Gastrocnemius medialis (tissue), 4 donors: ENCODE measurements around the gene SH2D1B. TPM values are rescaled to one million over a fixed set of nuclear protein-coding genes. Genes with fewer than 3 reads are reported as not detected.

Experiments
- ATAC-seq, 2 donors: fragments of 150-250 bp; one replicate each; pipeline ENCODE4 v1.9.1; 2016
- DNase-seq, 2 donors: peaks; one replicate each; pipeline ENCODE4 v3.0.0-alpha.2; 2019
- H3K27ac ChIP-seq, 4 donors: fragments of 200-600 bp; sonication (generic); 1 replicate in 1 of 4; 2 replicates in 3 of 4; pipeline ENCODE4 v1.5.1; 2016 to 2018; ENCODE audit warnings: mild to moderate bottlenecking in 2 of 4, moderate library complexity in 1 of 4
- H3K27me3 ChIP-seq, 3 donors: fragments of 200-600 bp; sonication (generic) in 2 of 3; 1 replicate in 1 of 3; 2 replicates in 2 of 3; pipeline versions ENCODE4 v1.5.1 to v1.6.0; 2016 to 2019; ENCODE audit warnings: mild to moderate bottlenecking in 1 of 3, moderate library complexity in 1 of 3
- H3K36me3 ChIP-seq, 2 donors: fragments of 200-600 bp; sonication (generic) in 1 of 2; one replicate each; pipeline ENCODE4 v1.5.1; 2017 to 2018
- H3K4me1 ChIP-seq, 2 donors: fragments of 200-600 bp; sonication (generic) in 1 of 2; one replicate each; pipeline ENCODE4 v1.5.1; 2016 to 2017; ENCODE audit warnings: mild to moderate bottlenecking in 2 of 2
- H3K4me3 ChIP-seq, 4 donors: fragments of 200-600 bp; sonication (generic) in 3 of 4; 1 replicate in 1 of 4; 2 replicates in 3 of 4; pipeline ENCODE4 v1.5.1; 2016 to 2019; ENCODE audit warnings: mild to moderate bottlenecking in 2 of 4
- H3K9me3 ChIP-seq, 3 donors: fragments of 200-600 bp; sonication (generic) in 2 of 3; 1 replicate in 1 of 3; 2 replicates in 2 of 3; pipeline ENCODE4 v1.5.1; 2016 to 2019
- CTCF ChIP-seq, 5 experiments: fragments of 450-650 bp in 3 of 5; fragments of 200-600 bp in 2 of 5; sonication (generic) in 2 of 5; IDR thresholded peaks in 4 of 5; conservative IDR thresholded peaks in 1 of 5; 1 replicate in 4 of 5; 2 replicates in 1 of 5; pipeline ENCODE4 v1.5.1; 2016 to 2019; ENCODE audit warnings: antibody characterized with exemption in 5 of 5, mild to moderate bottlenecking in 3 of 5, moderate library complexity in 3 of 5
- POLR2A ChIP-seq, 2 donors: fragments of 450-650 bp; IDR thresholded peaks; one replicate each; pipeline ENCODE4 v1.6.1; 2017; ENCODE audit warnings: antibody characterized with exemption in 2 of 2, mild to moderate bottlenecking in 2 of 2, moderate library complexity in 2 of 2
- in situ Hi-C, 4 donors: fragments of 200-750 bp; cut with MboI; loops; one replicate each; pipeline versions ENCODE4 v1.15.0 to v1.8.0; 2017; ENCODE audit warnings: low sequenced_read_pairs in 4 of 4
- intact Hi-C: fragments of 100-400 bp; cut with DNase I; formaldehyde crosslinking; loops from one replicate; pipeline ENCODE4 v1.15.1; 2023; ENCODE audit warnings: low total_unique reads
- total RNA-seq, 4 donors: library from RNA; depleted of rRNA; stranded (reverse); fragments of >200 nt; gene quantifications; one replicate each; pipeline versions ENCODE4 v1.1.0 to v1.2.3, GENCODE V29; 2016

Gene SH2D1B
- total RNA-seq, 4 donors from 2014 or later: 2.1 to 34.2 (median 4.1) TPM

- H3K27ac ChIP-seq: no peak overlapping the region
- H3K36me3 ChIP-seq: no peaks in the 10 kb centered on the region
- peaks cover 0 to 5% (median 0%) of the 10 kb centered on the region in 3 donors for H3K27me3 ChIP-seq
- DNase-seq (no peak), ATAC-seq (no peak)
- no peaks in the 10 kb centered on the region for H3K9me3 ChIP-seq
- TF ChIP-seq CTCF (IDR thresholded peaks at IDR 0.05 in 4 of 5, conservative IDR thresholded peaks at IDR 0.05 in 1 of 5) (no peak), POLR2A (IDR thresholded peaks at IDR 0.05) (no peak)
- in situ Hi-C loops: loop anchor here in 2 of 4 donors (10.0 kb wide), 1 partner anchor 342 kb away; no protein-coding TSS in a partner anchor
- intact Hi-C loops: no loop called here
- no peaks in the 10 kb centered on the region for H3K4me1 ChIP-seq
- no peak overlapping the region for H3K4me3 ChIP-seq
Observed at GRCh38 chr1:162396201-162396906, 15.6 kb downstream of the SH2D1B start.

GRCh38 chr1:162391790-162392563, 20.0 kb downstream of the SH2D1B start:
- no peak for ATAC-seq
- no peak for DNase-seq
- in situ Hi-C loops: loop anchor here in 3 of 4 donors (5.0 to 10.0 kb wide), 2 partner anchors 335 to 337 kb away; no protein-coding TSS in a partner anchor

DNA sequence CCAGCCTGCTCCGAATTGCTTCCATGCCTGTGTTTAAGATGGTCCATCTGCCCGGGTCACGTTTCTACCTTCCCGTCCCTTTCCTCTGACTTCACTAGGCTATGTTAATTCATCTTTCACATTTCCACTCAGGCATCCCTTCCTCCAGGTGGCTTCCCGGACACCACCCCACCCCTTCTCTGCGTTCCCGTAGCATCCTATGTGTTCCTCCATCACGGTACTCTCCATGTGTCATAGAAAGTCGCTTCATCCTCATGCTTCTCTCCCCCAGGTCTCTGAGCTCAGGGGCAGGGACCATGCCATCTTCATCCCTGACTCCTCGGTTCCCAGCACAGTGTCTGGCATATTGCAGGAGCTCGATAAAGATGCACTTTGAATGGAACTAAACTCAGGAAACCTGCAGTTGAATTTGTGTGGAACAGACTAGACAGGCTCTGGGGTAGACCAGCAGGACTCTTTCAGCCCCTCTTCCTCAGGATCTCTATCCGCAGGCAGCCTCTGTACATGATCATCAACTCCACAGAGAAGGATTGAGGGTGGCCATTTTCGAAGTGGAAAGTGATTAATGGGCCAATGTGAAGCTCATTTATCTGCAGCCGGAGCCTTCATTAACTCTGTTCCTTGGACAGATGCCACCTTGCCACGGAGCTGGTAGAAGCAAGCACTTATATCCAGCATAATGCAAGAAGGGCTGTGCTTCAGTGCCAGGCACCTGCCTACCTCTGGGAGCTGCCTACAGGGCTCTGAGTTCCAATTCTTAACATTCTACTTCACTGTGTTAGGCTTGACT, 21.3 kb downstream of the SH2D1B start:
- TF ChIP-seq CTCF (IDR thresholded peaks at IDR 0.05 in 4 of 5, conservative IDR thresholded peaks at IDR 0.05 in 1 of 5) (no peak), POLR2A (IDR thresholded peaks at IDR 0.05) (no peak)
- no peaks in the 10 kb centered on the region for H3K36me3 ChIP-seq
- in situ Hi-C loops: loop anchor here in 3 of 4 donors (5.0 to 10.0 kb wide), 2 partner anchors 333 to 336 kb away; no protein-coding TSS in a partner anchor
- no peak for ATAC-seq
- no peak for DNase-seq
- H3K27me3 ChIP-seq: peaks cover 0 to 6% (median 0%) of the 10 kb centered on the region in 3 donors
- intact Hi-C loops: no loop called here
- no peaks in the 10 kb centered on the region for H3K4me1 ChIP-seq
- H3K9me3 ChIP-seq: no peaks in the 10 kb centered on the region
- H3K4me3 ChIP-seq: no peak overlapping the region
- no peak overlapping the region for H3K27ac ChIP-seq

More at GRCh38 chr1:162391790-162392563, 20.0 kb downstream of the SH2D1B start:
- Histone ChIP-seq H3K27ac (no peak overlapping the region), H3K4me3 (no peak overlapping the region), H3K4me1 (no peaks in the 10 kb centered on the region), H3K36me3 (no peaks in the 10 kb centered on the region), H3K9me3 (no peaks in the 10 kb centered on the region), H3K27me3 (peaks cover 0 to 6% (median 0%) of the 10 kb centered on the region in 3 donors)
- intact Hi-C loops: loop anchor here (2.0 kb wide), 1 partner anchor 335 kb away; no protein-coding TSS in a partner anchor
- peak; percentile 45 to 70 (median 52) for TF ChIP-seq CTCF (IDR thresholded peaks at IDR 0.05 in 4 of 5, conservative IDR thresholded peaks at IDR 0.05 in 1 of 5)
- no peak for TF ChIP-seq POLR2A (IDR thresholded peaks at IDR 0.05)

DNA sequence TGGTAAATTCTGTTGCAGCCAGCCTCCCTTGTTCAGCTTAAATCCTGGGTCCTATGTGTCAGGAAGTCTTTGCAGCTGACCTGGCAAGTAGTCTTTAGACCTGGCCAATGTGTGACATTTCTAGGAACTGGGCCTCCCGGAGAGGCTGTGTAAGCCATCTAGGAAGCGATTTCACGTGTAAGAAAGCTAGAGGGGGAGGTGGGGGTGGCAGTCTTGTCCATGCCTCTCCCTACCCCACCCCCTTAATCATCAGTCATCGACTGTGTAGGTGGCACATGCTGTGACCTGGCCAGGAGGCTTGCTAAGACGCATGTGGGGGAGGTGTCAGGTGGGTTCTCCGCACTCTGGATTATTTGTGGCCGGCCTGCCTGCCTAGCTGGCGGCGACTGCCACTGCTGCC, 22.0 kb downstream of the SH2D1B start:
- H3K9me3 ChIP-seq: no peaks in the 10 kb centered on the region
- intact Hi-C loops (no loop called here), in situ Hi-C loops (loop anchor here in 3 of 4 donors (5.0 to 10.0 kb wide), 2 partner anchors 333 to 335 kb away; no protein-coding TSS in a partner anchor)
- no peak for ATAC-seq
- H3K27me3 ChIP-seq: peaks cover 0 to 6% (median 0%) of the 10 kb centered on the region in 3 donors
- DNase-seq: no peak
- TF ChIP-seq POLR2A (IDR thresholded peaks at IDR 0.05): no peak
- TF ChIP-seq CTCF (IDR thresholded peaks at IDR 0.05 in 4 of 5, conservative IDR thresholded peaks at IDR 0.05 in 1 of 5): no peak
- no peak overlapping the region for H3K27ac ChIP-seq
- no peaks in the 10 kb centered on the region for H3K36me3 ChIP-seq
- H3K4me1 ChIP-seq: no peaks in the 10 kb centered on the region
- H3K4me3 ChIP-seq: no peak overlapping the region
